ENCODE results near the gene GBA2. TPM values are rescaled to one million over a fixed set of nuclear protein-coding genes. Genes with fewer than 3 reads are reported as not detected.

The GBA2 gene
- total and polyA plus RNA-seq, 11 donors: 52.1 to 96.2 (median 65.5) TPM

GRCh38 chr9:35687306-35687705, 61.7 kb downstream of the GBA2 start:
- 39 to 49% (median 43%) methylated on average over 2 of the region's 2 CpGs for WGBS, 4 donors
- intact Hi-C loops (cut with DNase I): loop anchor here in 4 of 10 donors (2.0 to 5.0 kb wide), 4 partner anchors 21 to 40 kb away; no protein-coding TSS in a partner anchor
- peaks cover 0 to 42% (median 35%) of the 10 kb centered on the region in 9 donors for H3K36me3 ChIP-seq
- DNase-seq (no peak), ATAC-seq (no peak)
- no peaks in the 10 kb centered on the region for H3K9me3 ChIP-seq
- no peaks in the 10 kb centered on the region for H3K27me3 ChIP-seq
- peaks cover 2 to 54% (median 28%) of the 10 kb centered on the region in 12 donors for H3K4me1 ChIP-seq
- H3K4me3 ChIP-seq: peak overlapping the region in 9 of 12 donors; percentile 61 to 93 (median 77)
- H3K27ac ChIP-seq: peak overlapping the region; percentile 24 to 98 (median 97)
- TF ChIP-seq CTCF (IDR thresholded peaks at IDR 0.05): no peak
- TF ChIP-seq POLR2A (IDR thresholded peaks at IDR 0.05): no peak

Small RNA genes lying within 50 kb of the gene (microRNA-seq; reads per million reads assigned to microRNA genes)
- 0 to 0.41 (median 0.03) reads per million in 4 donors for gene MIR6852
- gene MIR6853: 0.41 to 0.77 (median 0.52) reads per million in 4 donors

Other genes with a start within 250 kb of the GBA2 start
- gene TESK1, start 144.0 kb downstream of the GBA2 start, total RNA-seq: 10 to 100 TPM; 19.8 to 47.6 (median 24.5) TPM
- 10 to 100 TPM; 33.3 to 40.8 TPM for gene TESK1, start 144.0 kb downstream of the GBA2 start, polyA plus RNA-seq
- gene CD72, start 130.8 kb downstream of the GBA2 start, total RNA-seq: 1 to 10 TPM in 4 of 9 donors, under 1 TPM in 3, not detected in 2; 0.46 to 10.0 (median 1.2) TPM
- under 1 TPM; 0.38 to 0.76 TPM for gene CD72, start 130.8 kb downstream of the GBA2 start, polyA plus RNA-seq
- gene SIT1, start 98.3 kb downstream of the GBA2 start, total RNA-seq: 1 to 10 TPM in 1 of 9 donors, under 1 TPM in 2, not detected in 6; 0.47 to 4.2 (median 0.54) TPM
- gene SIT1, start 98.3 kb downstream of the GBA2 start, polyA plus RNA-seq: under 1 TPM in 1 of 2 donors, not detected in 1; 0.19 TPM
- over 10,000 TPM in 3 of 9 donors, 1,000 to 10,000 TPM in 5, 100 to 1,000 TPM in 1; 462 to 18,741 (median 5,764) TPM for gene RMRP, start 91.2 kb downstream of the GBA2 start, total RNA-seq
- 100 to 1,000 TPM; 118 to 429 TPM for gene RMRP, start 91.2 kb downstream of the GBA2 start, polyA plus RNA-seq
- gene CCDC107, start 90.9 kb downstream of the GBA2 start, total RNA-seq: 10 to 100 TPM; 35.5 to 78.5 (median 43.8) TPM
- gene CCDC107, start 90.9 kb downstream of the GBA2 start, polyA plus RNA-seq: 100 to 1,000 TPM in 1 of 2 donors, 10 to 100 TPM in 1; 70.1 to 116 TPM
- 1 to 10 TPM in 1 of 9 donors, under 1 TPM in 8; 0.11 to 1.2 (median 0.27) TPM for gene ARHGEF39, start 84.0 kb downstream of the GBA2 start, total RNA-seq
- under 1 TPM; 0.12 to 0.30 TPM for gene ARHGEF39, start 84.0 kb downstream of the GBA2 start, polyA plus RNA-seq
- gene CA9, start 75.3 kb downstream of the GBA2 start, total RNA-seq: 10 to 100 TPM in 1 of 9 donors, 1 to 10 TPM in 1, under 1 TPM in 1, not detected in 6; 0.47 to 13.9 (median 2.3) TPM
- gene CA9, start 75.3 kb downstream of the GBA2 start, polyA plus RNA-seq: under 1 TPM; 0.23 to 0.54 TPM
- 1,000 to 10,000 TPM in 3 of 9 donors, 100 to 1,000 TPM in 6; 621 to 1,314 (median 858) TPM for gene TPM2, start 59.3 kb downstream of the GBA2 start, total RNA-seq
- 1,000 to 10,000 TPM in 1 of 2 donors, 100 to 1,000 TPM in 1; 761 to 2,450 TPM for gene TPM2, start 59.3 kb downstream of the GBA2 start, polyA plus RNA-seq
- gene TLN1, start 17.0 kb downstream of the GBA2 start, total RNA-seq: 100 to 1,000 TPM; 193 to 373 (median 261) TPM
- 100 to 1,000 TPM; 152 to 241 TPM for gene TLN1, start 17.0 kb downstream of the GBA2 start, polyA plus RNA-seq
- gene CREB3, start 16.6 kb downstream of the GBA2 start, total RNA-seq: 10 to 100 TPM; 16.1 to 38.0 (median 25.5) TPM
- gene CREB3, start 16.6 kb downstream of the GBA2 start, polyA plus RNA-seq: 10 to 100 TPM; 26.7 to 49.4 TPM
- gene RGP1, start 59 bp upstream of the GBA2 start, total RNA-seq: 10 to 100 TPM; 25.4 to 38.8 (median 32.7) TPM
- gene RGP1, start 59 bp upstream of the GBA2 start, polyA plus RNA-seq: 10 to 100 TPM; 14.7 to 29.8 TPM
- not detected for gene MSMP, start 5.0 kb upstream of the GBA2 start, total RNA-seq
- gene MSMP, start 5.0 kb upstream of the GBA2 start, polyA plus RNA-seq: under 1 TPM in 1 of 2 donors, not detected in 1; 0.26 TPM
- gene NPR2, start 42.4 kb upstream of the GBA2 start, total RNA-seq: 10 to 100 TPM; 15.2 to 36.4 (median 23.7) TPM
- 10 to 100 TPM; 10.2 to 14.5 TPM for gene NPR2, start 42.4 kb upstream of the GBA2 start, polyA plus RNA-seq
- gene SPAG8, start 63.0 kb upstream of the GBA2 start, total RNA-seq: 1 to 10 TPM; 1.5 to 4.0 (median 2.5) TPM
- gene SPAG8, start 63.0 kb upstream of the GBA2 start, polyA plus RNA-seq: 1 to 10 TPM in 1 of 2 donors, under 1 TPM in 1; 0.58 to 4.2 TPM
- gene HINT2, start 65.8 kb upstream of the GBA2 start, total RNA-seq: 10 to 100 TPM; 48.7 to 77.5 (median 57.4) TPM
- gene HINT2, start 65.8 kb upstream of the GBA2 start, polyA plus RNA-seq: 100 to 1,000 TPM in 1 of 2 donors, 10 to 100 TPM in 1; 51.4 to 139 TPM
- gene FAM221B, start 79.5 kb upstream of the GBA2 start, total RNA-seq: not detected
- gene FAM221B, start 79.5 kb upstream of the GBA2 start, polyA plus RNA-seq: not detected
- gene TMEM8B, start 80.0 kb upstream of the GBA2 start, total RNA-seq: 10 to 100 TPM; 10.8 to 21.4 (median 18.2) TPM
- gene TMEM8B, start 80.0 kb upstream of the GBA2 start, polyA plus RNA-seq: 1 to 10 TPM; 7.9 to 8.1 TPM
- not detected for gene OR13J1, start 121.2 kb upstream of the GBA2 start, total RNA-seq
- gene OR13J1, start 121.2 kb upstream of the GBA2 start, polyA plus RNA-seq: not detected
- gene HRCT1, start 157.0 kb upstream of the GBA2 start, total RNA-seq: 1 to 10 TPM in 8 of 9 donors, under 1 TPM in 1; 0.97 to 9.5 (median 4.4) TPM
- 1 to 10 TPM; 3.7 to 6.3 TPM for gene HRCT1, start 157.0 kb upstream of the GBA2 start, polyA plus RNA-seq
- gene SPAAR, start 160.3 kb upstream of the GBA2 start, total RNA-seq: 10 to 100 TPM in 2 of 9 donors, 1 to 10 TPM in 7; 4.1 to 10.3 (median 6.8) TPM
- gene SPAAR, start 160.3 kb upstream of the GBA2 start, polyA plus RNA-seq: 10 to 100 TPM in 1 of 2 donors, 1 to 10 TPM in 1; 7.4 to 11.3 TPM
- gene OR2S2, start 208.9 kb upstream of the GBA2 start, total RNA-seq: not detected
- gene OR2S2, start 208.9 kb upstream of the GBA2 start, polyA plus RNA-seq: not detected

All from heart left ventricle (tissue), 16 donors.